Activated CD4-positive, CD25-positive, alpha-beta regulatory T cell treated with anti-CD3 and anti-CD28 coated beads, Interleukin-2, amount 50 U/mL, for 16 hours (primary cell): Measurements from ENCODE around the gene PI4KA.
"Not testable (repeated sequence)": the region's sequence is repeated elsewhere in the genome, so short reads cannot be mapped to it uniquely, and the experiment has no call there.

ENCODE experiments used
- DNase-seq: peaks from one replicate; pipeline ENCODE4 v3.0.0-alpha.2; 2020; ENCODE audit warnings: low read depth, low spot score

Gene PI4KA

GRCh38 chr22:20696056-20696455, 162.6 kb downstream of the PI4KA start:
- DNase-seq: not testable (repeated sequence)

DNA sequence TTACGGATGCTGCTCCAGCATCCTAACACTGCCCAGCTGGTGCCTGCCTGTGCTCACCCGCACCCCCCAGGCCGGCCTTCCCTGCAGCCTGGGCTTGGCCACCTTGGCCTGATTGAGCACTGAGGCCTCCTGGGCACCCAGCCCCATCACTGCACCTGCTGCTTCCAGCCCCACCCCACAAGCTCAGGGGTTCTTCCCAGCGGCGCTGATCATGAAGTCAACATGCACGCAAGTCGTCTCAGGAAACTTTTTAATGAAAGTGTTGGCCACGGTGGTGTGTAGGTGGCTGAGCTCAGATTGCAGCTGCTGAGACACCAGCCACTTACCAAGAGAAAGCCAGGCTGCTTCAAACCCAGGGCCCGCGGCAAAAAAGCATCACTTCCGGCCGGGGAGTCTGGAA, 163.4 kb downstream of the PI4KA start:
- not testable (repeated sequence) for DNase-seq

DNA sequence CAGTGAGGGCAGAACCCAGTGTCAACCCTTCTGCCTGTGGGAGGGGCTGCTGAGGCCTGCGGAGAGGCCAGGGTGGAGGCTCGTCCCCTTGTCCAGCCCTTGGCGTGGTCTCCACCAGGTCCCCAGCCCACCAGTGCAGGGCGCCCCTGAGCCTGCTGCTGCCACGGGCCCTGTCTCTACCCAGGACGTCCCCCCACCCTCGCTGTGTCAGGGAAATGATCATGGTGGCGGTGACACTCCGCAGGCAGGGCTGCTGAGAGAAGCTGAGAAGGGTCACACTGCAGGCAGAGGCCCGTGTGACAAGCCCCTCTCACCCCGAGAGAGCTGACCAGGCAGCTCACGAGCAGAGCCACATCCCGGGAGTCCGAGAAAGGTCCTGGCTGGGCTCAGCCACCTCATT, 164.4 kb downstream of the PI4KA start:
- not testable (repeated sequence) for DNase-seq

DNA sequence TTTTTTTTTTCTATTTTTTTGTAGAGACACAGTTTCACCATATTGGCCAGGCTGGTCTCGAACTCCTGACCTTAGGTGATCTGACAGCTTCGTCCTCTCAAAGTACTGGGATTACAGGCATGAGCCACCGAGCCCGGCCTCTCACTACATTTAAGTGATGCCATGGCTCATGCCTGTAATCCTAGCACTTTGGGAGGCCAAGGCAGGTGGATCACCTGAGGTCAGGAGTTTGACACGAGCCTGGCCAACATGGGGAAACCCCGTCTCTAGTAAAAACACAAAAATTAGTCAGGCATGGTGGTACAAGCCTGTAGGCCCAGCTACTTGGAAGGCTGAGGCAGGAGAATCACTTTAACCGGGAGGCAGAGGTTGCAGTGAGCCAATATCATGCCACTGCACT, 165.7 kb downstream of the PI4KA start:
- DNase-seq: not testable (repeated sequence)

- not testable (repeated sequence) for DNase-seq
These were observed 167.9 kb downstream of the PI4KA start for GRCh38 chr22:20690586-20691317.

GRCh38 chr22:20687356-20688172, 171.0 kb downstream of the PI4KA start:
- not testable (repeated sequence) for DNase-seq

DNA sequence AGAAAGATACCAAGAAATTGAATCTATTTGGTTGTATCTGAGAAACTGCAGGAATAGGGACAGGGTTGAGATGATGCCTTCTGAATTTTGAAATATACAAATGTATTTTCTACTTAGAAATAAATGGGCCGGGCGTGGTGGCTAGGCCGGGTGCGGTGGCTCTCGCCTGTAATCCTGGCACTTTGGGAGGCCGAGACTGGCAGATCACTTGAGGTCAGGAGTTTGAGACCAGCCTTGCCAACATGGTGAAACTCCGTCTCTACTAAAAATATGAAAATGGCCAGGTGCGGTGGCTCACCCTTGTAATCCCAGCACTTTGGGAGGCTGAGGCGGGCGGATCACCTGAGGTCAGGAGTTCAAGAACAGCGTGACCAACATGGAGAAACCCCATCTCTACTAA, 172.8 kb downstream of the PI4KA start:
- not testable (repeated sequence) for DNase-seq

DNA sequence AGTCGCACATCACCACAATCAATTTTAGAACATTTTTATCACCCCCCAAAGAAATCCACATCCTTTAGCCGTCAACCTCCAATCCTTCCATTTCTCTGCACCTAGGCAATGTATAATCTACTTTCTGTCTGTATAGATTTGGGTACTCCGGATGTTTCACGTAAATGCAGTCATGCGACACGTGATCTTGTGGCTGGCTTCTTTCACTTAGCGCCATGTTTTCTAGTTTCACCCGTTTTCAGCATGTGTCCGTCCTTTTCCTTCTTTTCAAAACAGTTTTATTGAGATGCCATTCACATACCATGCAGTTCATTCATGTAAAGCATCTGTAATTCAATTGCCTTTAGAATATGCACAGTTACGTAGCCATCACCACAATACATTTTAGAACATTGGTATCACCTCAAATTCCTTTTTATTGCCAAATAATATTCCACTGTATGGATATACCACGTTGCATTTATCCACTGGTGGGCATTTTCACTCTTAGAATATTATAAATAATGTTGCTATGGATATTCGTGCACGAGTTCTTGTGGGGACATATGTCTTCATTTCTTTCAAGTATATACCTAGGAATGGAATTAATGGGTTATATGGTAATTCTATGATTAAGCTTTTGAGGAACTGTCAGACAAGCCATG, 179.7 kb downstream of the PI4KA start:
- not testable (repeated sequence) for DNase-seq

DNA sequence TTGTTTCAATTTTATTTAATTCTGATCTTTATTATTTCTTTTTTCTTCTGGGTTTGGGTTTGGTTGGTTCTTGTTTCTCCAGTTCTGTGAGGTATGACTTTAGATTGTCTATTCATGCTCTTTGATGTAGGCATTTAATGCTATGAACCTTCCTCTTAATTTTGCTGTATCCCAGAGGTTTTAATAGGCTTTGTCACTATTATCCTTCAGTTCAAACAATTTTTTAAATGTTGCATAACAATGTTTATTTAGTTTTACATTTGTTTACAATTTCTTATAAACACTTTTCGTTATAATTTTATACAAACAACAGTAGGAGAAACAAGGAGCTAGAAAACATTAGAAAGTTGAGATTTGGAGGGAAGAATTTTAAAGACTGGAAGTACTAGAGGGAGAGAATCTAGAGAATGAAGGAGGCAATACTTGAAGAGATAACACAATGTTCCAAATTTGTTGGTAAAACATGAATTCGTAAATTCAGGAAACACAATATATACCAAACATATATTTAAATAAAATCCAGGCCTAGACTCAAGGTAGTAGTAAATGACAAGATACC, 180.8 kb downstream of the PI4KA start:
- no peak for DNase-seq

- DNase-seq: not testable (repeated sequence)
These were observed 183.0 kb downstream of the PI4KA start for GRCh38 chr22:20675613-20676012.

- DNase-seq: no peak
These were observed 183.6 kb downstream of the PI4KA start for GRCh38 chr22:20674998-20675397.

- no peak for DNase-seq
These were observed 185.1 kb downstream of the PI4KA start for GRCh38 chr22:20673295-20674195.

GRCh38 chr22:20672732-20673131, 185.9 kb downstream of the PI4KA start:
- DNase-seq: no peak

DNA sequence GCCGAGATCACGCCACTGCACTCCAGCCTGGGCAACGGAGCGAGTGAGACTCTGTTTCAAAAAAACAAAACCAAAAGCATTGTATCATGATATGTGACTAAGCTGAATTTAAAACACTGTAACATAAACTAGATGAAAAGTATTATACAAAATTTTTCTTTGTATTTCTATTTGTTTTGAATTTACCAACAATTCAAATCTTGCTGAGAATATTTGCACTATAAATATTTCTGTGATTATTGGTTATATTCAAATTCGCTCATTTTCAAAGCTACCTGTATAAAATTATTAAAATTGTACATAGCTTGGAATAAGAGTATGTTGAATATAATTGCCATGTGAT, 186.6 kb downstream of the PI4KA start:
- DNase-seq: no peak

DNA sequence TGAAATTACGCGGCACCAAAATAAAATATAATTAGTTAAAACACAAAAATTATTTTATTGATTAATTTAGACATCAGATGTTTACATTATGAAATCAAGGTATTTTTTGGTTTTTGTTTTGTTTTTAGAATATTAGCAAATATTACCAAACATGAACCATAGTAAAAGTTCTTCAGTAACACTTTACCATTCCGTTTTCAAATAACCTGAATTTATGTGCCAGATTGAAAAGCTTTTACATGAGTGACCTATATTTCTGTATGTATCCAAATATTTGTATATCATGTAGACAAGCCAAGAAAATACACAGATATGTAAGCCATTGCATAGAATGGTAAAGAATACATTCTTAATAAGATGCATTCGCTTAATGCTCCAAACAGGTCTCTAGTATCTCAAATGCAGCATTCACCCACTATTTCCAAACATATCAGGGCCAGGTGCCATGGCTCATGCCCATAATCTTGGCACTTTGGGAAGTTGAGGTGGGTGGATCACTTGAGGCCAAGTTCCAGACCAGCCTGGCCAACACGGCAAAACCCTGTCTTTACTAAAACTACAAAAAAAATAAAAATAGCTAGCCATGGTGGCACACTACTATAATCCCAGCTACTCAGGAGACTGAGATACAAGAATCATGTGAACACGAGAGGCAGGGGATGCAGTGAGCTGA, 187.1 kb downstream of the PI4KA start:
- DNase-seq: no peak

DNA sequence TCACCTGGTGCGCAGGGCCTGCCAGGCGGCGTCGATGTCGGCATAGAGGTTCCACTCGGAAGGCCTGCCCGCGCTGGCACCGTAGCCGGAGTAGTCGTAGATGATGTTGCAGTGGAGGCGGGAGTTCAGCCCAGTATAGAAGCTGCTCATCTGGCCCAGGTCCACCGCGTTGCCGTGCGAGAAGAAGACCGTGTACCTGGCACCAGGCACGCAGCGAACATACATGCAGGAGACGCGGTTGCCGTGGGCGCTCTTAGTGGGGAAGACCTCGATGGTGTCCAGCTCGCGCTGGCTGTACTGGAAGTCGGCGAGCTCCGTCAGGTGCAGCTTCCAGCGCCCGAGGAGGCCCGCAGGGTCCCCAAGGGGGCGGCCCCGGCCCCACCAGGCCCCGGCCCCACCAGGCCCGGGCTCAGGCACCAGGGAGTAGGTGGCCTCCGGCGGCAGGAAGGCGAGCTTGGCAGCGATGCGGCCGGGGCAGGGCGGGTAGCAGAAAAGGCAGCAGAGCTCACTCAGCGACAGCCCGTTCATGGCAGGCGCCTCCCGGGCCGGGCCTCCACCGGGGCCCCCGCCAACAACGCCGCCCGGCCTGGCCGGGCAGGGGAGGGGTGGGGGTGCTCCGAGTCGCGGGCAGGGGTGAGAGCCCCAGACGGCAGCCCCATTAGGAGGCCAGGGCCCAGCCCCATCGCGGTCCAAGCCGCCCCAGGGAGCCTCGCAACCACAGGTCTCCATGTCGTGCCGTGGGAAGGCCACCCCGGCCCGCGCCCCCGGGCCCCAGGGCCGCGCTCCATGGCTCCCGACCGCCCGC, 188.0 kb downstream of the PI4KA start:
- not testable (repeated sequence) for DNase-seq

DNA sequence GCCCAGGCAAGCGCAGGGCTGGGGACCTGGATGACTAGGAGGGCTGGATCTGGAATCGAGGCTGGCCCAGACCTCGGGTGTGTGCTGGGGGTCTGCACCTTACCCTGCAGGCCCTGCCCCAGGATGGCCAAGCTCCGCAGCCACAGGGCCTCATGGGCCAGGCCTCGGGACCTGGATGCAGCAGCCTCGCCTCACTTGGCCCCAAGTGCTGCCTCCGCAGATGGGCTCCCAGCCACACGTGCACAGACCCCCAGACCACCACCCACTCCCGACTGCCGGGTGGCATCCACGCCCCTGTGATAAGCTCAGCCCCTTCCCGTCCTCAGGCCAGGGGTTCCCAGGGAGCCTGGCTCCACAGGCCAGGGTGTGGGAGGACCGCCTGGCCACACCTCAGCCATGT, 188.7 kb downstream of the PI4KA start:
- DNase-seq: not testable (repeated sequence)

- not testable (repeated sequence) for DNase-seq
These were observed 189.1 kb downstream of the PI4KA start for GRCh38 chr22:20669471-20669870.

- not testable (repeated sequence) for DNase-seq
These were observed 189.8 kb downstream of the PI4KA start for GRCh38 chr22:20668769-20669168.

GRCh38 chr22:20668226-20668625, 190.4 kb downstream of the PI4KA start:
- not testable (repeated sequence) for DNase-seq
